IMR-90 (cell line): ENCODE results near the gene RGS3. TPM values are rescaled to one million over a fixed set of nuclear protein-coding genes. Genes with fewer than 3 reads are reported as not detected.
A peak's percentile ranks its signal among the peaks of the same experiment; 100 is the strongest.

Source experiments
- ATAC-seq: fragments of 200-7000 bp; cut with Tn5 transposase; 2 replicates; pipeline ENCODE4 v1.9.1; 2020; ENCODE audit warnings: low read depth, mild to moderate bottlenecking, moderate library complexity
- BruUV-seq: library from RNA; stranded (reverse); fragments of 400-500 nt; replicated peaks from 2 replicates; lab custom pipeline; 2021; lab: Mats Ljungman, UMichigan
- CTCF ChIA-PET: fragments of 300-600 bp; formaldehyde crosslinking; extraction: SDS; loops from one replicate; lab custom pipeline; 2021; ENCODE audit warnings: antibody characterized with exemption; lab: Yijun Ruan, JAX
- POLR2A ChIA-PET: fragments of 300-600 bp; sonication (Branson Sonifier 250); formaldehyde crosslinking; loops from one replicate; lab custom pipeline; 2022; ENCODE audit warnings: antibody characterized with exemption; ENCODE audit not compliant: unreplicated experiment; lab: Charles Lee
- DNase-seq: peaks from one replicate; pipeline ENCODE4 v3.0.0; 2013
- H2AFZ ChIP-seq: replicated peaks from 2 replicates; pipeline ENCODE3; 2013; ENCODE audit warnings: low read length, mild to moderate bottlenecking; ENCODE audit not compliant: poor library complexity
- H2AK5ac ChIP-seq: 2 replicates; pipeline ENCODE4 v1.6.1; 2013; ENCODE audit warnings: low read depth, low read length, inconsistent platforms
- H2AK9ac ChIP-seq: replicated peaks from 2 replicates; pipeline ENCODE3; 2013; ENCODE audit warnings: mild to moderate bottlenecking, low read depth, low read length, moderate library complexity; ENCODE audit not compliant: poor library complexity
- H2BK120ac ChIP-seq: 2 replicates; pipeline ENCODE4 v1.6.1; 2013; ENCODE audit warnings: low read depth, low read length, inconsistent platforms
- H2BK15ac ChIP-seq: 3 replicates; pipeline ENCODE4 v1.6.1; 2013; ENCODE audit warnings: low read depth, low read length, inconsistent platforms
- H2BK20ac ChIP-seq: 2 replicates; pipeline ENCODE4 v1.6.1; 2013; ENCODE audit warnings: low read depth, mild to moderate bottlenecking, inconsistent platforms, low read length, moderate library complexity
- H2BK5ac ChIP-seq: 2 replicates; pipeline ENCODE4 v1.6.1; 2013; ENCODE audit warnings: mild to moderate bottlenecking, low read depth, low read length, inconsistent platforms; ENCODE audit not compliant: poor library complexity, severe bottlenecking
- H3K14ac ChIP-seq: replicated peaks from 2 replicates; pipeline ENCODE4 v1.6.1; 2013; ENCODE audit warnings: low read depth, low read length, inconsistent platforms
- H3K18ac ChIP-seq: 2 replicates; pipeline ENCODE4 v1.6.1; 2013; ENCODE audit warnings: low read depth, low read length, control low read depth
- H3K23ac ChIP-seq: 2 replicates; pipeline ENCODE4 v1.6.1; 2013; ENCODE audit warnings: low read depth, low read length, inconsistent platforms
- H3K27ac ChIP-seq: 2 replicates; pipeline ENCODE4 v1.5.1; 2013; ENCODE audit warnings: mild to moderate bottlenecking, control low read depth, low read length; ENCODE audit not compliant: insufficient read depth
- H3K27me3 ChIP-seq: 2 replicates; pipeline ENCODE4 v1.6.1; 2013; ENCODE audit warnings: low read length; ENCODE audit not compliant: control insufficient read depth, insufficient read depth
- H3K36me3 ChIP-seq: 2 replicates; pipeline ENCODE4 v1.6.1; 2013; ENCODE audit warnings: low read length, mixed read lengths; ENCODE audit not compliant: control insufficient read depth, insufficient read depth
- H3K4ac ChIP-seq: 2 replicates; pipeline ENCODE4 v1.6.1; 2013; ENCODE audit warnings: low read depth, low read length, inconsistent platforms
- H3K4me1 ChIP-seq: 2 replicates; pipeline ENCODE4 v1.6.1; 2013; ENCODE audit warnings: low read length, mixed read lengths; ENCODE audit not compliant: control insufficient read depth, insufficient read depth
- H3K4me2 ChIP-seq: 2 replicates; pipeline ENCODE4 v1.6.1; 2013; ENCODE audit warnings: low read depth, mild to moderate bottlenecking, control low read depth, low read length, moderate library complexity
- H3K4me3 ChIP-seq: 2 replicates; pipeline ENCODE4 v1.5.1; 2013; ENCODE audit warnings: low read depth, mild to moderate bottlenecking, control low read depth, low read length, moderate library complexity; ENCODE audit not compliant: insufficient read depth
- H3K56ac ChIP-seq: 2 replicates; pipeline ENCODE4 v1.6.1; 2013; ENCODE audit warnings: low read length, inconsistent platforms; ENCODE audit not compliant: insufficient read depth; ENCODE audit errors: extremely low read depth
- H3K79me1 ChIP-seq, 2 experiments: 2 replicates each; pipeline ENCODE4 v1.6.1; 2013; ENCODE audit warnings: low read length in 2 of 2, inconsistent platforms in 1 of 2, low read depth in 1 of 2
- H3K9ac ChIP-seq: 2 replicates; pipeline ENCODE4 v1.6.1; 2013; ENCODE audit warnings: low read depth, low read length, control low read depth
- H3K9me1 ChIP-seq: 2 replicates; pipeline ENCODE4 v1.6.1; 2013; ENCODE audit warnings: low read length, inconsistent platforms; ENCODE audit not compliant: insufficient read depth
- H3K9me3 ChIP-seq: 2 replicates; pipeline ENCODE4 v1.6.1; 2013; ENCODE audit warnings: low read length; ENCODE audit not compliant: control insufficient read depth, insufficient read depth
- H4K20me1 ChIP-seq: 2 replicates; pipeline ENCODE4 v1.6.1; 2013; ENCODE audit warnings: low read length, inconsistent platforms; ENCODE audit not compliant: insufficient read depth
- H4K5ac ChIP-seq: 2 replicates; pipeline ENCODE4 v1.6.1; 2013; ENCODE audit warnings: mild to moderate bottlenecking, low read depth, low read length, control low read depth
- H4K8ac ChIP-seq, 2 experiments: 2 replicates each; pipeline ENCODE4 v1.6.1; 2013; ENCODE audit warnings: low read depth in 2 of 2, low read length in 2 of 2, control low read depth in 1 of 2, inconsistent platforms in 1 of 2
- H4K91ac ChIP-seq: 2 replicates; pipeline ENCODE4 v1.6.1; 2013; ENCODE audit warnings: low read depth, low read length, inconsistent platforms; ENCODE audit not compliant: insufficient read depth
- RCOR1 ChIP-seq: IDR thresholded peaks from 2 replicates; pipeline ENCODE4 v1.6.1; 2012; ENCODE audit warnings: mild to moderate bottlenecking, low read length, improper control_type of control experiment; ENCODE audit not compliant: insufficient replicate concordance
- WGBS, 2 experiments: methylation state at CpG; one replicate each; pipeline versions ENCODE4 v1.1.5 to v1.1.7; 2013; ENCODE audit warnings: missing lambda C conversion rate in 2 of 2; ENCODE audit not compliant: insufficient read length in 1 of 2; ENCODE audit errors: extremely low coverage in 2 of 2; 5-methylcytosine and 5-hydroxymethylcytosine counted together
- dilution Hi-C: fragments of 300-500 bp; cut with HindIII; formaldehyde crosslinking; loops from one replicate; pipeline ENCODE4 v1.14.3; 2018; ENCODE audit warnings: low sequenced_read_pairs; ENCODE audit not compliant: unreplicated experiment
- in situ Hi-C: fragments of 300-500 bp; cut with MboI; formaldehyde crosslinking; loops from 3 replicates; pipeline ENCODE4 v1.14.3; 2019; ENCODE audit warnings: low sequenced_read_pairs, inconsistent platforms, mixed read lengths
- intact Hi-C: fragments of 100-400 bp; cut with micrococcal nuclease; formaldehyde crosslinking; loops from 2 replicates; pipeline ENCODE4 v1.10.0; 2022
- polyA plus RNA-seq, 3 experiments: library from polyadenylated mRNA; depleted of rRNA; stranded (reverse); fragments of >200 nt; gene quantifications; 2 replicates each; pipeline ENCODE4 v1.2.3, GENCODE V29; 2012; ENCODE audit warnings: low replicate concordance in 1 of 3
- total RNA-seq: library from RNA; depleted of rRNA; stranded (reverse); fragments of >200 nt; gene quantifications from 2 replicates; pipeline ENCODE4 v1.2.3, GENCODE V29; 2012
- TF ChIP-seq, protein P1 (sequence below): fragments of 150-350 bp; IDR thresholded peaks from 2 replicates; pipeline ENCODE4 v1.6.1; 2016; ENCODE audit warnings: low read depth, mild to moderate bottlenecking, low read length, moderate library complexity, borderline replicate concordance

Gene RGS3
- total and polyA plus RNA-seq, 2 of the 4 experiments (the other 2 are of a cell fraction), result 51.8 to 65.6 TPM

DNA sequence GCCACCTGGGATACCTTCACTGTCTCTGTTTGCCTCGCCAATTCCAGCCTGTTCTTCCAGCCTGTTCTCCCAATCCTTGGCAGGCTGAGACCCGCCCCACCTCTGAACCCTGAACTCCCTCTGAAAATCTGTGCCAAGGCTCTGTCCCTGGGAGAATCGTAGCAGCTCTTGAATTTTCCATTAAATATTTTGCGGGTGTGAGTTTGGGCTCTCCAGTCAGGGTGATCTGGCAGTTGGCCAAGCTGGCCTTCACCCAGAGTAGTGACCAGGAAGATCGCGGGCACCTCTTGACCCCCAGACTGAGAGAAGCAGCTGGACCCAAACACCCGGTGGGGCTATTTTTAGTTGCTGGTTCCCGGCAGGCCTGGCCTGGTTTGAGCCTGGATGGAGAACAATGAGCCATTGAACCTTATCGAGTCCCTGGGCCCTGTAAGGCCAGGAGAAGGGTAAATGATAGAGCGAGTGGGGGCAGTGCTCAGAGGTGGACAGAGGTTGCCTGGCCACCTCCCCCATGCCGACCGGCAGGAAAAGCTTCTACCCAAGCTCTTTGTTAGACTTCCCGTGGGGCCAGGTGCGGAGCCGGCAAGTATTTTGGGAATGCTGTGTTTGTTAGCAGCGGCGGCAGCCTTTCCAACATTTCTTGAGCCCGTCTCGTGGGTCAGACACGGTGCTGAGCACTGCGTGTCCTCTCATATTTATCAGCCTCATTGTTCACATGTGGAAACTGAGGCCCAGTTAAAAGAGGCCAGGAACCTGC is 146.2 kb downstream of the RGS3 start:
- Histone ChIP-seq H2AK9ac (peak overlapping the region; percentile 22), H3K4me1 (peaks cover 10% of the 10 kb centered on the region), H3K23ac (no peak overlapping the region), H3K79me1 (no peaks in the 10 kb centered on the region), H3K27ac (no peak overlapping the region), H3K56ac (no peak overlapping the region), H3K18ac (peak overlapping the region; percentile 1; the same call in 1 of the 2 replicates), H3K36me3 (no peaks in the 10 kb centered on the region), H4K5ac (no peak overlapping the region; the same call in 1 of the 2 replicates), H3K9me3 (no peaks in the 10 kb centered on the region), H2BK20ac (peak overlapping the region; percentile 21; the same call in 1 of the 2 replicates), H3K27me3 (no peaks in the 10 kb centered on the region), H2AK5ac (peak overlapping the region; percentile 56; the same call in 1 of the 2 replicates), H2BK5ac (no peak overlapping the region), H3K4me3 (no peak overlapping the region), H3K9me1 (peaks cover 19% of the 10 kb centered on the region), H4K91ac (peak overlapping the region; percentile 3; the same call in 1 of the 2 replicates), H3K9ac (no peak overlapping the region), H3K4me2 (no peak overlapping the region), H4K20me1 (no peaks in the 10 kb centered on the region), H3K14ac (0 out of 2 replicates have a peak overlapping the region, but pooled peaks have one; percentile 43), H2BK120ac (peak overlapping the region; percentile 17; the same call in 1 of the 2 replicates), H2AFZ (peak overlapping the region; percentile 63), H2BK15ac (peak overlapping the region; percentile 63; the same call in 2 of the 3 replicates), H3K4ac (peak overlapping the region; percentile 77), H4K8ac (peak overlapping the region; percentile 57 to 61; a peak in 2 of 4 replicates)
- dilution Hi-C loops (no loop called here), intact Hi-C loops (no loop called here), in situ Hi-C loops (no loop called here)
- POLR2A ChIA-PET, result no interaction called here
- DNase-seq, result peak; percentile 60
- ATAC-seq, result peak; percentile 44
- 13% methylated on average over 5 of the region's 21 CpGs; no CpG with 5 or more reads in 1 of the 2 experiments for WGBS, 2 experiments
- no TSS peak for BruUV-seq
- TF ChIP-seq RCOR1, result no peak
- TF ChIP-seq, protein P1, sequence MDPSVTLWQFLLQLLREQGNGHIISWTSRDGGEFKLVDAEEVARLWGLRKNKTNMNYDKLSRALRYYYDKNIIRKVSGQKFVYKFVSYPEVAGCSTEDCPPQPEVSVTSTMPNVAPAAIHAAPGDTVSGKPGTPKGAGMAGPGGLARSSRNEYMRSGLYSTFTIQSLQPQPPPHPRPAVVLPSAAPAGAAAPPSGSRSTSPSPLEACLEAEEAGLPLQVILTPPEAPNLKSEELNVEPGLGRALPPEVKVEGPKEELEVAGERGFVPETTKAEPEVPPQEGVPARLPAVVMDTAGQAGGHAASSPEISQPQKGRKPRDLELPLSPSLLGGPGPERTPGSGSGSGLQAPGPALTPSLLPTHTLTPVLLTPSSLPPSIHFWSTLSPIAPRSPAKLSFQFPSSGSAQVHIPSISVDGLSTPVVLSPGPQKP, result no peak
- CTCF ChIA-PET, result interaction anchor here (0.6 kb wide), 1 partner anchor 10 kb away, joined by 5 read pairs; no protein-coding TSS in a partner anchor
